Right lobe of liver (tissue), 4 donors: Measurements from ENCODE around the gene CLDN22.

Source experiments
- CTCF ChIP-seq, 4 donors: fragments of 200-600 bp in 3 of 4; fragments of 450-650 bp in 1 of 4; IDR thresholded peaks; one replicate each; pipeline versions ENCODE4 v1.5.1 to v1.8.0; 2016 to 2022; ENCODE audit warnings: antibody characterized with exemption in 4 of 4, mild to moderate bottlenecking in 2 of 4
- POLR2A ChIP-seq: fragments of 450-650 bp; IDR thresholded peaks from one replicate; pipeline ENCODE4 v1.6.1; 2017; ENCODE audit warnings: antibody characterized with exemption, mild to moderate bottlenecking
- donor health status: DM: no; HTN: no; CAD: no.
- donor health status: DM: no; HTN: no; CAD: no.
- donor health status: DM: no; HTN: yes; CAD: no.

GRCh38 chr4:183287309-183287659, 32.8 kb downstream of the CLDN22 start:
- TF ChIP-seq POLR2A (no peak), CTCF (IDR thresholded peaks at IDR 0.05) (no peak)
